Measurements from ENCODE around the gene ITGA6.

- TF ChIP-seq POLR2AphosphoS5 (IDR thresholded peaks at IDR 0.05; ENCODE audit: borderline replicate concordance, low read depth, low read length): no peak
- no peak for TF ChIP-seq EZH2 (IDR thresholded peaks at IDR 0.05)
These were observed 56.9 kb downstream of the ITGA6 start for GRCh38 chr2:172484253-172484652.

All from SK-N-MC (cell line).